GM19395 (cell line): Measurements from ENCODE around the gene DKKL1.

ENCODE experiments used
- ATAC-seq: cut with Tn5 transposase; IDR thresholded peaks from one replicate; pipeline ENCODE4 v1.9.1; 2021; ENCODE audit warnings: mild to moderate bottlenecking, moderate library complexity; ENCODE audit not compliant: unreplicated experiment

The DKKL1 gene

DNA sequence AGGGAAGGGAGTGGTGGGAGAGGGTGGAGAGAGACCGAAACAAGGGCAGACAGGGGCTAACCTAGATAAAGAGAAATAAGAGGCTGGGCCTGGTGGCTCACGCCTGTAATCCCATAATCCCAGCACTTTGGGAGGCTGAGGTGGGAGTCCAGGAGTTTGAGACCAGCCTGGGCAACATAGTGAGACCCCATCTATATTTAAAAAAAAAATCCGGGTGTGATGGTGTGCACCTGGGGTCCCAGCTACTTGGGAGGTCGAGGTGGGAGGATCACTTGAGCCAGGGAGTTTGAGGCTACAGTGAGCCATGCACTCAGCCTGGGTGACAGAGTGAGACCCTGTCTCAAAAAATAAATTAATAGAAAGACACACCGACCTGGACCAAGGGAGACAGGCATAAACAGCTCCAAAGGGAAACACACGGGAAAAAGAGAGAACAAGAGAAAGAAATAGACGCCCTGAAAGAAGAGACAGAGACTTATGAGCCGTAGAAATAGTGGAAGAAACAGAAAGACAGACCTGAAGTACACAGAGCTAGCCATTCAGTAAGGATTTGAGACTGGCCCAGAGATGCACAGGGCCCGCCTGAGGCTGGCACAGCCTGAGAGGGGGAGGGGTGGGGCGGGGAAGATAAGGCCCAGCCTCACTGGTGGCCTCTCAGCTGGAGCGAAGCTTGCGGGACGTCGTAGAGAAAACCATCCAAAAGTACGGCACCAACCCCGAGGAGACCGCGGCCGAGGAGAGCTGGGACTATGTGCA, 26.2 kb upstream of the DKKL1 start:
- no peak for ATAC-seq

DNA sequence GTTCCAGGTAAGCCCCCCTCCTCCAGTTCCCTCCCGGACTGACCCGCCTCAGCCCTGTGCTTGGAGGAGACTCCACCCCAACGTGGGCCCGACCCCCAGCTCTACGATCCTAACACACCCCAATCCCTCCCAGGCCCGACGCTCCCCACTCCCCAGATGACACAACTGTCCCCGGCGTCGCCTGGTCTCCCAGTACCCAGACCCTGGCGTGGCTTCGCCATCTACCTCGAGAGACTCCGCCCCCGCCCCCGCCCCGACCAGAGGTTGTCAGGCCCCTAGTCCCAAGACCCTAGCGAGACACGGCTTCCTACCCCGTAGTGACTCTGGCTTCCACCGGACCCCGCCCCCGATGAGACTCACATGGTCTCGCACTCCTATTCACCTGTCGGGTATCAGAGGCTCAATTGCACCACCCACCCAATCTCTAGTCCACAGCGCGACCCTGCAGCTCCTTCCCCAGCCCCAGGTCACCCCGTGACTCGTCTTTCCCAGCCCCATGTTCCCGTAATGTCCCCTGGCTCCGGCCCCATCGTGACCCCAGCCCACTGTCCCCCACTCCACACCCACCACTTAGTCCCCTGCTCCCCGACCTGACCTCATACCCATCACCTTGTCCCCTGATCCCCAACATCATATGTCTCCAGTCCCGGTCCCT, 25.5 kb upstream of the DKKL1 start:
- no peak for ATAC-seq

DNA sequence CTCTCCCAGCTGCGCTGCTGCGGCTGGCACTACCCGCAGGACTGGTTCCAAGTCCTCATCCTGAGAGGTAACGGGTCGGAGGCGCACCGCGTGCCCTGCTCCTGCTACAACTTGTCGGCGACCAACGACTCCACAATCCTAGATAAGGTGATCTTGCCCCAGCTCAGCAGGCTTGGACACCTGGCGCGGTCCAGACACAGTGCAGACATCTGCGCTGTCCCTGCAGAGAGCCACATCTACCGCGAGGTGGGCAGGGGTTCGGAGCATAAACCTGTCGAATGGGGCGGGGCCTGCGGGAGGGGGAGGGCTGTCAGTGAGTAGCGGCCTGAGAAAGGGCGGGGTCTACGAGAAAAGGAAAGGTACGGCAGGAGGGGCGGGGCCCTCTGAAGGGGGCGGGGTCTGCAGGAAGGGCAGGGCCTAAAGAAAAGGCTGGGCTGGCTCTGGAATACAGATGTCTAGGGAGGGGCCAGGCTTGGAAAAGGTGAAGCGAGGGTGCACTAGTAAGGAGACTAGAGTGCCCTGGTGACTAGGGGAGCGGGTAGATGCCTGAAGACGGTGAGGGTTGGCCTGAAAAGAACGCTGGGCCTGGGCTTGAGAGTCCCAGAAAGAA, 24.9 kb upstream of the DKKL1 start:
- ATAC-seq: no peak

DNA sequence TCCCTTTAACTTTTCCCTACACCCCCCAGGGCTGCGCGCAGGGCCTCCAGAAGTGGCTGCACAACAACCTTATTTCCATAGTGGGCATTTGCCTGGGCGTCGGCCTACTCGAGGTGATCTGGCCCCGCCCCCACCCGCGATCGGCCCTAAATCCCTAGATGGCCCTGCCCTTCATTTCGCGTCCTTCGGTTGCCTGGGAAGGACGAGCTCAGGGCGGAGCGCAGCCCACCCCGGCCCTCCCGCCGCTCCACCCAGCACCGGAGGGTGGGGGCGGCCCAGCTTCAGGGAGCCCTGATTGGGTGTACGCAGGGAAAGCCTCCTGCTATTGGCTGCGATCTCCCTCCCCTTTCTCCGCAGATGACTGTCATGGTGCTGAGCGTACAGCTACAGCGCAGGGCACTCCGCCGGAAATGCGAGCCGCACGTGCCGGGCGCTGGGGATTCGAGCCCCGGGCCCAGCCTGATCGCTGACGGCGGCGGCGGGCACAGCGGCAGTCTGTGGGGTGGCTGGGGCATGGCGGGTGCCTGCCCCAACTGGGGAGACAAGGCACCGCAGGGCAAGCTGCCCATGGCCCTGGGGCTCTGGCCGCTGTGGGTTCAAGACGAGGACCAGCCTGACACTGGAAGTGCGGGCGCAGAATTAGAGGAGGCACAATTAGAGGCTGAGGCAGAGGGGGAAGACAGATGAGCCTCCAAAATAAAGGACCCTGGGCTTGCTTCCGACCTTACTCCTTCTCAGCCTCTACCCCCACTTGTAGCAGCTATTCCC, 24.2 kb upstream of the DKKL1 start:
- no peak for ATAC-seq

DNA sequence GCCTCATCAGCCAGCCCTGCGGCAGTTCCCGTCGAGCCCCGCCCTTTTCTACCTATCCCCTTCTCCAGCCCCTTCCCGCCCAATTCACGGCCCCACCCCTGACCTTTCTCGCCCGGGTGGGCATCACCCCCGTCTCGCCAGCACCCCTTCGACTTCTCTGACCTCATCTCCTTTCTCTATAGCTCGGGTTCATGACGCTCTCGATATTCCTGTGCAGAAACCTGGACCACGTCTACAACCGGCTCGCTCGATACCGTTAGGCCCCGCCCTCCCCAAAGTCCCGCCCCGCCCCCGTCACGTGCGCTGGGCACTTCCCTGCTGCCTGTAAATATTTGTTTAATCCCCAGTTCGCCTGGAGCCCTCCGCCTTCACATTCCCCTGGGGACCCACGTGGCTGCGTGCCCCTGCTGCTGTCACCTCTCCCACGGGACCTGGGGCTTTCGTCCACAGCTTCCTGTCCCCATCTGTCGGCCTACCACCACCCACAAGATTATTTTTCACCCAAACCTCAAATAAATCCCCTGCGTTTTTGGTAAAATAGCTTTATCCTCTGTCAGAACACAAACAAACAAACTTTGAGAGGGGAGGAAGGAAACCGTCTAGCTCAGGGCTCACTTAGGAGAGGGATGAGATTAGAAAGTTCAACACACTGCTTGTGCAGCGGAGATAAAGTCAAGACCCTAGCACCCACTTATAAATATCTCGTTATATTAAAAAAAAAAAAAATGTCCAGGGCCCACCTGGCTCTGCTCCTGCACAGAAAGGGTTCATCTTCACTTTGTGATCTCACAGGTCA, 23.4 kb upstream of the DKKL1 start:
- no peak for ATAC-seq

DNA sequence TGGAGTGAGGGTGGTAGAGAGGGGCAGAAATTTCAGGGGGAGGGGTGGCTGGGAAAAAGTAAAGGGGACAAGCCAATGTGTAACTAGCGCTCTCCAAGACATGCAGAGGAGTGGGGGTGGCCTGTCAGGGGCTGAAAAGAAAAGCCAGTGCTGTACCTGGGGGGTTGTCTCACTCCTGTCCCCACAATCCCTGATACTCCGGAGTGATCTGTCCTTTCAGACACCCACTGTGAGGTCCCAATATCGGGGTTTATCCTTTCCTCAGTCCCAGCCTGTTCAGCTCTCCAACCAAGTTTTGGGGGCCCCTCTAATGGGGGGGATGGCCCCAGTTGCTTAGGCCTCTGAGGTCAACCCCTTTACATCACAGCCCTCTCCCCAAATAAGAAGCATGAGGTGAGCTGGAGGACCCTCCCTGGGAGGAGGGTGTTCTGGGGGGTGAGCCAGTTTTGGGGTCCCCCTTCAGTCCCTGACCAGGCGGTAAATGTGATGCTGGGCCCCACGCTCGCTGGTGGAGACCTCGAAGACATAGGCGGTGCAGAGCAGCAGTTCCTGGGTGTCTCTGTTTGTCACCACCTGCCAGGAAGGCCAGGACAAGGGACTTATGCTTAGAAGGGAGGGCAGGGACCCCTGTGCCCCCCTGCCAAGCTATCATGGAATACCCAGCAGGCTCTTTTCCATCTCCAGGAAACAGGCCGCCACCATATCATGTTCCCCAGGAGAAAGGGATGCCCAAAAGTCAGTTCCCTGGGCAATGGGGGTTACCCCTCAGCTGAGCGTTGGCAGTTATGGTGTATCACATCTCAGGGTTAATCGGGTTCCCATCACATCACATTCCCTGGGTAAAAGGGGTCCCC, 22.6 kb upstream of the DKKL1 start:
- no peak for ATAC-seq

DNA sequence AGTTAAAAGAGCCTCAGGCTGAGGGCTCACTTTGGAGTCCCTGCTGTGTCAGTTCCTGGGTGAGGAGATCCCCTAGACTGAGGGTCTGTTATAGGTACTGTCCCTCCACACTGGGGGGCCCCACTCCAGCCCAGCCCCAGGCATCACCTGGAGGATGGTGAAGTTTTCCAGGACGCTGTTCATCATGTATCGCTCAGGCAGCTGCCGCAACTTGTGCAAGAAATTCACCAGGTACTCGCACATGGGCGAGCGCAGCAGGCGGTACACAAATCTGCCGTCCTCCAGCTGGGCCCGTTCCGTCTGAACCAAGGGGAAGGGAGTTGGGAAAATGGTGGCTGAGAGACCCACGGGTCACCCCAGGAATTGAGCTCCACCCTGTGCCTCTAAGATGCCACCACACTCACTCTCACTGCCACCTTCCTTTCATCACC, 21.4 kb upstream of the DKKL1 start:
- ATAC-seq: no peak

DNA sequence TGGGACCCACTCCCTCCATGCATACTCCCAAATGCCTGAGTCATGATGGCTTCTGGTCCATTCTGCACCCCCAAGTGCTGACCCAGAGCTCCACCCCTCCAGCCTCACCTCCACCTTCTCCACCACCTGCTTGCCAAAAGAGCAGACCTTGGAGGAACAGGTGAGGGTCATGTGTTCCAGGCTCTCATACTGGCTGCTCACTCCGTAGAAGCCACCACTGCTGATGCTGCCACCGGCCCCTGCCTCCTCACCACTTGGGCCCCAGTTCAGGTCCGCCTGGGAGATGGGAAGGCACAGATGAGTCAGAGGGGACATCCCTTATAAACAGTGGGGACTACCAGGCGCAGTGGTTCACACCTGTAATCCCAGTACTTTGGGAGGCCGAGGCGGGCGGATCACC, 20.6 kb upstream of the DKKL1 start:
- ATAC-seq: no peak

DNA sequence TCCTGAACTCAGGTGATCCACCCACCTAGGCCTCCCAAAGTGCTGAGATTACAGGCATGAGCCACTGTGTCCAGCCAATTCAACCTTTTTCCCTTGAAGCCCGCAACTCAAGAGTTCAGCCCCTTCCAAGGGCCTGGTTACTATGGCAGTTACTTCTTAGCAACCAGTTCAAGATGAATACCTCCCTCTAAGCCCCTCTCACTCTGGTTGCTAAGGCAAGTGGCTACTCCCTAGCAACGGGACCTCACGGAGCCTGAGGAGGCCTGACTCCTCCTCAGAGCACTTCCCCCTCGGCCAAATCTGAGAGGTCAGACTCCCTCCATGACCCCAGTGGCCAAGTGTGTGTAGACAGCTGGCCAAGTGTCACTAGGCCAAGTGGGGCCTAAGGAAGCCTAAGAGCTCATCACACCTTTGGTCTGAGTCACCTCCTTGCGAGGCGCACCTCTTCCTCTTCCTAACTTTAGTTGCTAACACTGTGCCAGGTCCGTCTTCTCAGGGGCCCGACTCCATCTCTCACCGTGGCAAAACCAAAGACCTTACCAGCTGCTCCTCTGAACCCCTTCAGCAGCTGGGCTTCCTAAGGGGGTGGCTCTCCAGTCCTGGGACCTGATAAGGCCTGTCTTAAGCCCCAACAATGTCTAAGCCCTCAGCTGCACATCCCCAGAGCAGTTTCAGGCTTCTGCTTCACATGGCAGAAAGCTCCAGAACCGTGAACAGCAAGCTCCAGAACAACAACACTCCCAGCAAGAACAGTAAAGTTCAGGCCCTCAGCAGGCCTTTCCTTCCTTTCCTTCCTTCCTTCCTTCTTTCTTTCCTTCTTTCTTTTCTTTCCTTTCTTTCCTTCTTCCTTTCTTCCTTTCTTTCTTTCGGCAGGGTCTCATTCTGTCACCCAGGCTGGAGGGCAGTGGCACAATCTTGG, 18.9 kb upstream of the DKKL1 start:
- no peak for ATAC-seq

DNA sequence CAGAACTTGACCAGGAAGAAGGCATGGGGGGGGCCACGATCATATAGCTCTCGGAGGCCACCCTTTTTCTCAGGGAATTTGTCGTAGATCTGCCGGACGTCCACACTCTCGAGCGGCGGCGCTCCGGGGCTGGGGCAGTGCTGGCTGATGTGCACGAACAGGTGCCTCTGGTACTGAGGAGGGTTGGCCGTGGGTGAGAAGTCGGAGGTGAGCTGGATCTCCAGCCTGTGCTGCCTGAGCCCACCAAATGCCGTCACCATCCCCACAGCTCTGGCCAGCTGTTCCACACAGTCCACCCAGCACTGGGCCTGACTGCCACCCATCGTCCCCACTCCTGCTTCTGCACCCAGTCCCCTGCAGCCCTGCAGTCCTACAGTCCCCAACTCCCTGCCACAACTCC, 16.5 kb upstream of the DKKL1 start:
- no peak for ATAC-seq

DNA sequence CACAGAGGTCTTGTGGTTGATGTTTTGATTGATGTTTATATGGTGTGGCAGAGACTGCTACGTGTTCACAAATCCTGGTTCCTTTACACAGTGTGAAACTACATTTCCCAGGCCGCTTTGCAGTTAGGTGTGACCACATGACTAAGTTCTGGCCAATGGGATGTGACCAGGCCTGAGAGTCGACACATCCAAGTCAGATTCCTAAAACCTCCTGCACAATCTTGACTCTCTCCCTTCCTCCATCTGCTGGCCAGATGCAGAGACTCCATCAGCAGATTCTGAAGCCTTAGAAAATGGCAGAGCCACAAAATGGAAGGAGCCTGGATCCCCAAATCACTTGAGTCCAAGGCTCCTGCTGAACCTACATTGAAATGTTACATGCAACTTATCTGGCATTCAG, 15.8 kb upstream of the DKKL1 start:
- ATAC-seq: no peak

DNA sequence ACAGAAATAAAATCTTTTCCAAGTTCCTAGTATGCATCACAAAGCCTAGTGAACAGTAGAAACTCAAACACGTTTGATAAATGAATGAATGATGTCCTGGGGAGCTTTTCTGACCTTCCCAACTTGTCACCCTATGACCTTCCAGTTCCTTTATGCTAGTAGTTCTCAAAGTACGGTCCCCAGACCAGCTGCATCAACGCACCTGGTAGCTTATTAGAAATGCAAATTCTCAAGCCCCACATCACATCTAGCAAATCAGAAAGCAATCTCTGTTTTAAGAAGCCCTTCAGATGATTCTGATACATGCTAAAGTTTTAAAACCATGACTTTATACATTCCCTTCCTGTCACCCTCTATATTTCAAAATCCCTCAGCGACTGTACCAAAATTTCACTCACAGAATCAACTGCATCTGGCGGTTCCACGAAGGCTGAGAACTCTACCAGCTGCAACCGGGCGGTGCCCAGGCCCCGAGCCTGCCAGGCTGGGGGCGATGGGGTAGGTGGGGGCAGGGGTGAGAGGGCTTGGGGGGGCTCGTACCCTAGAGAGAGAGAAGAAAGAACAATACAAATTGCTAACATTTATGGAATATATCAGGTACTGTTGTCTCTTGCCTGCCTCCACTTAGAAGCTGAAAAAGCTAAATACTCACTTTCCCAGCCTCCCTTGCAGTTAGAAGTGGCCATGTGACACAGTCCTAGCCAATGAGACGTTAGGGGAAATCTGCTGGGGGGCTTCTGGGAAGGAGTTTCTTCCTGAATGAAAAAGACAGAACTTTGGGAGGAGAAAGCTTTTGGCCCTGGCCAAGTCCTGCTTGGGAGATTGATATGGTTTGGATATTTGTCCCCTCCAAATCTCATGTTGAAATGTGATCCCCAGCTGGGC, 15.1 kb upstream of the DKKL1 start:
- ATAC-seq: no peak

DNA sequence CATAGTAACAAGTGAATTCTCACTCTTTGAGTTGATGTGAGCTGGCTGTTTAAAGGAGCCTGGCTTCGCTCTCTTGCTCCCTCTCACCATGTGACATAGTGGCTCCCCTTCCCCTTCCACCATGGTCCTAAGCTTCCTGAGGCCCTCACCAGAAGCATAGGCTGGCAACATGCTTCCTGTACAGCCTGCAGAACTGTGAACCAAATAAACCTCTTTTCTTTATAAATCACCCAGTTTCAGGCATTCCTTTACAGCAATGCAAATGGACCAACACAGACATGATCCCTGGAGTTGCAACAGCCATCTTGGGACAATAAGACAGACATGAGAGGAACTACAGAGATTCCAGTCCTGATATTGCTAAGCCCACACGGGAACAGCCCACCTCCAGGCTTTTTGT, 14.1 kb upstream of the DKKL1 start:
- ATAC-seq: no peak

DNA sequence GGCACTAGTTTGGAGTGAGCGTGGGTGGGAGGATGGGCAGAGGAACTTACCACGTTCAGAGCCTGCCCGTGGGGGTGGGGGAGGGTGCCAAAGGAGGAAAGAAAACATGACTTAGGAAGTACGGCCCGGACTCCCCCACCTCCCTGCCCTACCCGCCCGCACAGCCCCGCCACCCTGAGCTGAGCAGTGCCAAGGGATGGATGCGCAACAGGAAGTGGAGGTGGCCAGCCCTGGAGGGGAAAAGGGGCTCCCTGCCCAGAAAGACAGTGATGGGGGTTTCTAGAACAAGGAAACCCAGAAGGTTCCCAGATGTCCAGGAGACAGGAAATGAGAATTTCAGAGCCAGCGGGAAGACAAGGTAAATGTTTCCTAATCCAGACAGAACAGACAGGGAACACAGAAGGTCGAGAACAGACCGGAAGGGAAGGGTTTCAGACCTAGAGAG, 7.7 kb upstream of the DKKL1 start:
- no peak for ATAC-seq

DNA sequence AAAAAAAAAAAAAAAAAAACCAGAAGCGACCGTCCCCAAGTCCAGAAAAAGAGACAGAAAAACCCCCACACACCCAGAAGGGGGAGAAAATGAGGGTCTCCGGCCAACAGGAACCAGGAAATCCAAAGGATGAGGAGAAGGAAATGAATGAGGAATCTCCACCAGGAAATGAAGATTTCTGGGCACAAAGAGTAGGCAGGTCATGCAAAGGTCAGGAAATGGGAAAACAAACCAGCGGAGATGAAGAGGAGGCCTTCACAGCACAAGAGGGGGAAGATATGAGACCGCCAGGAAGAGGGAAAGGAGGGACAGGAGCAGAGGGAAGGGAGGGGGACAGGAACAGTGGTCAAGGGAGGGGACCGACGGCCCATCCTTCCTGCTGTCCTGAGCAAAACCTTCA, 7.3 kb upstream of the DKKL1 start:
- no peak for ATAC-seq

DNA sequence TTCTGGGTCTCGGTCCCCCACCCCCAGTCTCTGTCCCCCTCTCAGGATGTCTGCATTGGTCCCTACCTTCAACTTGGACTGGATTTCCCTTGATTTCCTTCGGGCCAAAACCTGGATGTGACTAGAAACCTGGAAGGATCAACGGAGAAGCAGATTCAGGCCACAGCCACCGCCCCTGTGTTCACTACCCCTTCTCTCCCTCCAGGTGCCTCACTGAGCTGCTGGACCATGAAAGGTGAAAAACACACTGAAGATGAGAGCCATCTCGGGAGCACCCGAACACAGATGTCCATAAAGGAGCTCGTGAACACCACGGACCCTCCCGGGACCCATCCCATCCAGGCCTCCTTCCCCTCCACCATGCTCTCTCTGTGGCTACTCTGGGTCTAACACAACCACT, 6.5 kb upstream of the DKKL1 start:
- ATAC-seq: no peak
